Activated CD4-positive, alpha-beta T cell treated with anti-CD3 and anti-CD28 coated beads, Interleukin-10, Interleukin-2, amounts not matched to agents 100 ng/mL and 50 ng/mL, durations not matched to agents 16 hours and 8 hours (primary cell): ENCODE results near the gene SEPTIN11.

Source experiments
- DNase-seq: peaks from one replicate; pipeline ENCODE4 v3.0.0-alpha.2; 2020

The SEPTIN11 gene

DNA sequence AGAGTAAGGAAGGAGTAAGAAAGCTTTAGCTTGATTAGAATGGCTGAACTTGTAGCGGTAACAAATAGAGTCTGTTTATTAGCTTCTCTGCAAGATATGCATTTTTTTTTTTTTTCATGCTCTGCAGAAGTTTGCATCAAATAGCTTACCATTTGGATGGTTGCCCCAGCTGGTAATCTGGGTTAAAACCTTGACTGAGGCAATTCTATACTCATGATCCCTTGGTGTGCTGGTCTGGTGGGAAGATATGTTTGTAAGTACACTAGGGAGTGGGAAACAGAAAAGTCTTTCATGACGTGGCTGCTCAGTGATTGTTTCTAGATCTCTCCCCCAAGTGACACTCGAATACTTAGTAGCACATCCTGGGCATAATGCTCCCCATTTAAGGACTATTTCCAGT lies 32.1 kb downstream of the SEPTIN11 start:
- no peak for DNase-seq

DNA sequence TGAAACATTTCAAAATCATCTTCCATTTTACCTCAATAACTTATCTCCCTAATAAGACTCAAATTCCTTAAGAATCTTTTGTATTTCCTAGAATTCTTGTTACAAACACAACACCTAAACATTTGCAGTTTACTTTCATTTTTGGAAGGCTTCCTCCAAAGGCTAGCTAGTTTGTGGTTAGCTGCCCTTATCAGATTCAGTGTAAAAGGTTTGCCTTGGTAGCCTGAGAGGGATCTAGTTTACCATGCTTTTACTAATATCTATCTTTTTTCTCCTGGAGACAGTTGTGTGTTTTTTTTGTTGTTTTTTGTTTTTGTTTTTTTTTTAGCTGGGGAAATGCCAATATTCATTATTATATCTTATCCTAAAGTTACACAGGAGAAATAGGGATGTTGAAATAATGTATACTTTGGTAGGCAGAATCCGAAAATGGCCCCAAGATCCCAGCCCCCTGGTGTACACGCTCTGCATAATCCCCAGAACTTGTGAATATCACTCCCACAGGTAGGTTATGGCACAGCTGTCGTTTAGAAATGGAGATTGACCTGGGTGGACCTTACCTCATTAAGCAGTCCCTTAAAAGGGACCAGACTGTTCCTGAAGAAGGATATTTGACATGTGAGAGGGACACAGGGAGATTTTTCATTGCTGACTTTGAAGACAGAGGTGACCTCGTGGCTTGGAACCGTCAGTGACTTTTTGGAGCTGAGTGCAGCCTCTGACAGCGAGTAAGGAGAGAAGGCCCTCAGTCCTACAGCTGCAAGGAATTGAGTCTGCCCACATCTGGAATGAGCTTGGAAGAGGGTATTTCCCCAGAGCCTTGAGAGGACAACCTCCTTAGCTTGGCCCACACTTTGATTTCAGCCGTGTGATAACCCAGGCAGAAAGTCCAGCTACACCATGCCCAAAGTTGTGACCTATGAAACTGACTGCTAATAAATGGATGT lies 33.4 kb downstream of the SEPTIN11 start:
- DNase-seq: peak; percentile 32

DNA sequence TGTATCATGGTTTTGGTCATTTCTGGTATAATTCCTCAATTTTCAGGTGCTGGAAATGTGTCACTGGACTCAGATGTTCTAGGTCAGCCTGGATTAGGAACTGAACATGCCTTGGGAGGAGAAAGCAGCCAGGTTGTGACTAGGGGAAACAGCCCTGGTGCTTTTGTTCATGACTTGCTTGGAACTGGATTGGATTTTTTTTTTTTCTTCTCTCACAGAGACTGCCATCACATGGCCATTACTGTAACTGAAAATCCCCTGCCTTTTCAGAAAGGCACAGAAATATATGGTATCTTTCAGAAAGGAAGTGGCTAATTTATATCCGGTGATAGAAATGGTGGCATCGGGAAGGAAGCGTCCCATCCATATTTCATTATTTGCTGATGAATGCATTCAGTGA lies 34.6 kb downstream of the SEPTIN11 start:
- peak; percentile 38 for DNase-seq

DNA sequence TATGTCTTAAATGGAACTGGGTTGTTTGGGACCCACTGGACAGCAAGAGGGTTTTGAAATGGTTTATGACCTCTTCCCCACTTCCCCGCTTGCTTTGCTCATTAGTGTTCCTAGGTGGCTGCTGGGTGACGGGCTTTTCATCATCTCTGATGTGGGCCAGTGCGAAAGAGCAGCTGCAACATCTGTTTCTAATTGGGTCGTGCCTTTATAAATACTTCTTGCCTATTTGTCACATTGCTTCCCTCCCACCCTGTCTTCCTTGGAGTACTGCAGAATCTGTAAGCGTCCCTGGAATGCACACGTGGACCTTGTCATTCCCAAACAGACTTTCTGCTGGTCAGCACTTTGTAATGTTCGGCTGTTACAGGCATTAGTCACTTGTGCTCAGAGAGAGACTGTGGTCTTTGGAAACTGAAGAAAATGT lies 35.2 kb downstream of the SEPTIN11 start:
- no peak for DNase-seq

DNA sequence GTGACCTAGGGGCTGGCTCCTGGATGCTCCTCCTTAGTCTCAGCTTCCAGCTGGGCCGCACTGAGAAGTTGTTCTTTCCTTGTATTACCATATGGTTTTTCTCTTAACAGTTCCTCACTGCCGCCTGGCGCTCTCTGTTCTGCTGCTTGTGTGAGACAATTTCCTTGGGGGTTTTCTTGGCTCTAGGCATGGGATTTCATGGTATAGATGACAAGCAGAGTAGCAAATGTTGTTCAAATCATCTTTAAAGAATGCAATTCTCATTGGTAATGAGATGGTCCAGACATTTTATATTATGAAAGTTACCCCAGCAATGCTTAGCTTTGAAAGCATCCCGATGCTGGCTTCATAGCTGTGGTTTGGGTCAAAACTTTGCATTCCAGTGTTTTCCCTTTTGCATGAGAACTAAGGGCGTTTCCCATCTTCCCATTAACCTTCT lies 37.6 kb downstream of the SEPTIN11 start:
- DNase-seq: no peak

DNA sequence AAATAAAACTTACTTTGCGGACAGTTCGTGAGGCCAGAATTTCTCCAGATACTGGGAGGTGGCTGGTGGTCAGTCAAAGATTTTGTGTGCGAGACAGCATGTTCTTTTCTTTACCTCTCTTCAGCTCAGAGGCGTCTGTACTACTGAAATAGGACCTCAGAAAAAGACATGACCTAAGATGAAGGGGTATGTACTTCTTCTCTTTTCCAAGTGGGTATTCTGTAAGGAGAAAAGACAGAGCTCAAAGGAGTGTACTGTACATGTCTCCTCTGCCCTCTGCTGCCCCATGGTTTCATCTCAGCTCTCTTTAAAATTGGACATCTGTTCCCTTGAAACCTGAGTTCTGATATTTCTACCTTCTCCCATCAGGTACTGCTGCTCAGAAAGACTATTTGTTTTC lies 38.1 kb downstream of the SEPTIN11 start:
- no peak for DNase-seq

DNA sequence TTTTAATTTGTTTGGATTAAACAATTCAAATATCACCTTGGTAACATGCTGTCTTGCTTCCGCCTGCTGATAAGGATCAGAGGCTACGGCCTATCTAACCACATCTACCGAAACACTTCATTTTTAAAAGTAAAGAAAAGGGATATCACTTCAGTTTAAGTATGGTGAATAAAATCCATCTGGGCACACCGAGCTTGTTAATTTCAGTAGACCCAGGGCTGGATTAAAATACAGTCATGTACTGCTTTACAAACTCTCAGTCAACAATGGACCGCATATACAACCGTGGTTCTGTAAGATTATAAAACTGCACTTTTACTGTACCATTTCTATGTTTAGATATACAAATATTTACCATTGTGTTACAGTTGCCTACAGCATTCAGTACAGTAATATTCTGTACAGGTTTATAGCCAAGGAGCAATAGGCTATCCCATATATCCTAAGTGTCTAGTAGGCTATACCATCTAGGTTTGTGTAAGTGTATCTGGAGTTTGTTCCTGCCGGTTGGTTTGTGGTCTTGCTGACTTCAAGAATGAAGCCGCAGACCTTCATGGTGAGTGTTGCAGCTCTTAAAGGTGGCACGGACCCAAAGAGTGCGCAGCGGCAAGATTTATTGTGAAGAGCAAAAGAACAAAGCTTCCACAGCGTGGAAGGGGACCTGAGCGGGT lies 40.0 kb downstream of the SEPTIN11 start:
- DNase-seq: peak; percentile 68

DNA sequence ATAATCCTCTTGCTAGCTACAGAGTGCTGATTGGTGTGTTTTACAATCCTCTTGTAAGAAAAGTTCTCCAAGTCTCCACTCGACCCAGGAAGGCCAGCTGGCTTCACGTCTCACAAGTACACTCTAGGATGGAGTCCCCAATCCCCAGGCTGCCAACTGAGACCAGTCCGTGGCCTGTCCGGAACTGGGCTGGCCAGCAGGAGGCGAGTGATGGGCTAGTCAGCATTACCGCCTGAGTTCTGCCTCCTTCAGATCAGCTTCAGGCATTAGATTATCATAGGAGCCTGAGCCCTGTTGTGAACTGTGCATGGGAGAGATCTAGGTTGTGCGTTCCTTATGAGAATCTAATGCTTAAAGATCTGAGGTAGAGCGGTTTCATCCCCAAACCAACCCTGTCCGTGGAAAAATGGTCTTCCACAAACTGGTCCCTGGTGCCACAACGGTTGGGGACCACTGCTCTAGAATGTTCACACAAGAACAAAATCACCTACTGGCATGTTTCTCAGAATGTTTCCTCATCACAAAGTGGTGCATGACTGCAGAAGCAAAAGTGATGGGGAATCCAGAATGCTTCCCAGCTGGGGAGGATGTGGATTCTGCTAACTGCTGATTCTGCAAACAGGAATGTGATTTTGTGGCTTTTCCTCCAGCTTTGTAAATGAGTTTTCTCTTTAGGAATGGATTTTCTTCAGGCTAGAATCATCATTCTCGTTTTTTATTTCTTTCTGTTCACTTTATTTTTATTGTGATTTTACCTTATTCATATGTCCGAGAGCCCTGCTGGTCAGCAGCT lies 40.9 kb downstream of the SEPTIN11 start:
- no peak for DNase-seq

DNA sequence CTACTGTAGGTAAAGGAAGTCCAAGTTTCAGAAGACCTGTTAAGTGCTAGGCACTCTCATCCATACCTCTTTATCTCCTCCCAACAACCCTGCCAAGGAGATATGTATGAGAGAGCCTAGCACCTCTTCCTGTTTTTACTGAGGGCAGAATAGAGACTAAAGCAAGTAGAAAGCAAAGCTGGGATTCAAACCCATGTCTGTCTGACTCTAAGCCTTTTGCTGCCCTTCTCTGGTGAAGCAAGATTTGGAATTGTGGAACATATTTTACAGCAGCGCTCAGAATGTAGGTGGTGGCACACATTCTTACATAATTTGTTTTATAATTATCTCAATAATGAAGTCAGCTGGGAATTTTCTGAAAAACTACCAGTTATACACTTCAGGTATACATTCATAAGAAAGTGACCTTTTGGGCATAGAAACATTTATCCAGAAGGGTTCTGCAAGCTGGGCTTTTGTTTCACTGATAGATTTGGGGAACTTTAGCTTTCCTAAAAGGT lies 41.7 kb downstream of the SEPTIN11 start:
- DNase-seq: no peak

DNA sequence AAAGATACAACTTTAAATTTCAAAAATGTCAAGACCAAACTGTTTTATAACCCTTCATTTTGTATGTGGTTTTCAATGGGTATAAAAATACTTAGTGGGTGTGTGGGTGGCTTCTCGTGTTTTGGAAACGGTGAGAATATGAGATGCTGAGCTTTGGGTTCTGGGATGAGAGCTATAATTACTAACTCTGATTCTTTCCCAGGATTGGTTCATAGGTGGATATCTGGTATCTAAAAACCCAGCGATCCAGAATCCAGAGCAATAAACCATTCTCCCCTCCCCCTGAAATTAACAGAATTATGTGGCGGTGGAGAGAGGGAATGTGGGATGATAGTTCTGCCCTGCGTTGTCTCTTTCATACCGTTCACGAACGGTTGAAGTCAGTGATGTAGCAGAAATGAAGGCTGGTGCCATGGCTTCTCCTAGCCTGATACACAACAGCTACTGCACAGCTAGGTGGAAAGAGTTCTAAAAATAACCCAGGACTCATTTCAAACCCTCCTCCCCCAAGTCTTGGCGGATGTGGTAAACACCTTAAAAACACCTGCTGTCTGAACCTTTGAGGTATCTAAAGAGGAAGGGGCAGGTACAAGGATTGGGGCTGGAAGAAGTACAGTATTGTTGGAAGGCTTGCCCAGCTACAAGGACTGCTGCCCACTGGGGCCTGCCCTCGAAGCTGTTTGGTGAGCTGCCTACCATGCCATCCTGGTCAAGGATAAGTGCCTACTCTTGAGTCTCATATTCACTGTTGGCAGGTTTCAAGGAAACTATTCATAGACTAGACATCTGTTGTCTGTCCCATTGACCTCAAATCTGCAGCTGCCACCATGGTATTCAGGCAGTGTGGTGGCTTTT lies 44.5 kb downstream of the SEPTIN11 start:
- DNase-seq: peak; percentile 73

DNA sequence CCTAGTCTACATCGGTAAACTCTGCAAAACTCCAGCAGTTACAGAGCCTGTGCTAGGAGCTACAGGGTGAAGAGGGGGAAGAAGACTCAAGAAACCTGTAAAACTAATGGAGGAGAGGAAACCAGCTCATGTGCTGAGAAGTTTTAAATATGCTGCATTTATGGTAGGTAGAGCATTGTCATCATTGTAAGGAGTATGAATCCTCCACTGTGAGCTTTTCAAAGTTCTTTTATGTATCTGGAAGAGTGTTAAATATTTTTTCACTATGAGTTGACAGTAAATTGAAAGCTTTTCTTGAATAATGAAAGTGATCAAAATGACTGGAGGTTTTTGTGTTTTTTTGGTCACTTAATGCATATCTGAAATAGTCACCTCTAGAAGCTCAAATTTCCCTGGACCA lies 46.2 kb downstream of the SEPTIN11 start:
- peak; percentile 24 for DNase-seq

DNA sequence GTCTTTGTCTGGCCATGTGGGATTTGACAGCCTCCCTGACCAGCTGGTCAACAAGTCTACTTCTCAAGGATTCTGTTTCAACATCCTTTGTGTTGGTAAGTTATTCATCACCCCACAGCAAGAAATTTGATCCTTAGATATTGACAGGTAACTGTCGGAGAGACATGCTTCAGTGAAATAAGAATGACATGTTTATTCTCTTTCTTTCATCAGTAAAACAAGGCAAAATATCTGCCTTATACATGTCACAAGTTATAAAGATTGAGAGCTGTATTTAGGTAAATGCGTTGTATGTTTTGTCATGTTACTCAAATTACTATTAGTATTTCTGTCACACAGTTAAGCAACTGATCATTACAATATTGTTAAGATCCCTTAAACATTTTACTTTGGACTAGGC lies 46.9 kb downstream of the SEPTIN11 start:
- no peak for DNase-seq

DNA sequence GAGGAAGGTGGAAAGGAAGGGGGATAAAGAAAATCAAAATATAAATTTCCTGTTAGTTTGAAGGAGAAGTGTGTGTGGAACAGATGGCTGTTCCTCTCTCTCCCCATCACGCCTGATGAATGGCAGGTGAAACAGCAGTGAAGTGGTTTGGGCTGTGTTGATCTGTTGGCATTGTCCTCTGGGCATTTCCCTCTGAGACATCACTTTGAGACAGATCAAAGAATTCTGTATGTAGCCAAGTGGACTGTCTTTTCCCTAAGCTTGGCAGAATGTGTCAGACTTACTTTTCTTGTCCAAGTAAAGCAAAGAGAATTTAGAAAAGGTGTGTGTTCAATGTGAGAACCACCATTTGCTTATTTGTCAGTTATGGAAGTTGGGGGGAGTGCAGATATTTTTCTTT lies 47.5 kb downstream of the SEPTIN11 start:
- no peak for DNase-seq

DNA sequence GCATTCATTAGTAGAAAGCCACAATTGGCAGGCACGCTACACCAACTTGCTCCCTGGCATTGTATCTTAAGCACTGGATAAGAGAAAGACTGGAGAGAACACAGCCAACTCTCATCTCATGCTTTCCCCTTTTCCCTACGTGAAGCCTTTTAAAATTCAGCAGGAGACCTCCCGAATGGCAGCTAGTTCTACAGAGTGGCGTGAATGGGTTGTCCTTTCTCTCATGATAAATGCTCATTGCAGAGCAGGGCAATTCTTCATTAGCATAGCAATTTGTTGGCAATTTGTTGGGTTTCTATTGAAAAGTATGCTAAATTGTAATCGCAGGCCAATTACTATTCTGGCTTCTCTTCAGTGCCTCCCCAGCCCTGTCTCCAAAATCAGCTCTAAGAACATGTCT lies 48.0 kb downstream of the SEPTIN11 start:
- no peak for DNase-seq

DNA sequence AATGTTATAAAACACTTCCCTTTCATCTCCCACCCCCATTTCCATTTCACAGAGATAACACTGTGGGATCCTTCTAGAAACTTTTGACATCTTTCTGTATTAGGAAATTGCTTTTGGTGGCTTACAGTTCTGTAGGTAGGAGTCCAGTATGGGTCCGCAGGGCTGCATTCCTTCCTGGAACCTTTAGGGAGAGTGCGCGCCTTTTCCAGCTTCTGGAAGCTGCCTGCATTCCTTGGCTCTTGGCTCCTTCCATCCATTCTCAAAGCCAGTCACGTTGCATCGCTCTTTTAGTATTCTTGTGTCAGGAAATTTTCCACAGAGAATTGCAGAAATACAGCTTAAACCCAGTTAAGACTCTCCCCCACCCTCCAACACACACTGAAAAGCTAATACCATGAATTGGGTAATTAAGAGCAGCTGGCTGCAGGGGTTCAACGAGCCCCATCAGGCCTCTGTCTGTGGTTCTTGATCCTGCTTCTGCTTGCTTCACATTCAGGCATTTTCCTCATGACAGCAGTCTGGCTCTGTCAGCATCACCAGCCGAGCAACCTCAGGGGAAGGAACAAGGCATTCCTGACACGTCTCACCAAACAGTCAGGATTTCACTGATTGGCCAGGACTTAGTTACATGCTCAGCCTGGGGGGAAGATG lies 48.8 kb downstream of the SEPTIN11 start:
- DNase-seq: no peak
